Osteocyte (in vitro differentiated cells): ENCODE measurements around the gene ALOX5AP. TPM values are rescaled to one million over a fixed set of nuclear protein-coding genes. Genes with fewer than 3 reads are reported as not detected.

Experiments
- DNase-seq: peaks from one replicate; pipeline ENCODE4 v3.0.0; 2021; ENCODE audit warnings: mixed read lengths; ENCODE audit not compliant: unreplicated experiment; ENCODE audit errors: extremely low spot score
- H3K27ac Mint-ChIP-seq: one replicate; pipeline ENCODE4 v1.8.0; 2021; ENCODE audit warnings: mild to moderate bottlenecking, mixed read lengths; ENCODE audit not compliant: unreplicated experiment
- H3K27me3 Mint-ChIP-seq: one replicate; pipeline ENCODE4 v1.8.0; 2021; ENCODE audit warnings: mixed read lengths; ENCODE audit not compliant: unreplicated experiment
- H3K36me3 Mint-ChIP-seq: one replicate; pipeline ENCODE4 v1.8.0; 2021; ENCODE audit warnings: mixed read lengths; ENCODE audit not compliant: unreplicated experiment
- H3K4me1 Mint-ChIP-seq: one replicate; pipeline ENCODE4 v1.8.0; 2021; ENCODE audit warnings: mixed read lengths; ENCODE audit not compliant: unreplicated experiment
- H3K4me3 Mint-ChIP-seq: one replicate; pipeline ENCODE4 v1.8.0; 2021; ENCODE audit warnings: mild to moderate bottlenecking, moderate library complexity, mixed read lengths; ENCODE audit not compliant: unreplicated experiment
- H3K9me3 Mint-ChIP-seq: one replicate; pipeline ENCODE4 v1.8.0; 2021; ENCODE audit warnings: mixed read lengths; ENCODE audit not compliant: unreplicated experiment
- long read RNA-seq: library from polyadenylated mRNA; unstranded; transcript quantifications from one replicate; pipeline ENCODE4 v2.0.0, GENCODE V29; 2021
- total RNA-seq: library from RNA; stranded (reverse); gene quantifications from 2 replicates; pipeline ENCODE4 v1.2.1, GENCODE V29; 2021
- TF ChIP-seq, protein P1 (sequence below): fragments of 200-600 bp; sonication (generic); IDR thresholded peaks from 2 replicates; pipeline ENCODE4 v1.5.0; 2021; ENCODE audit warnings: antibody characterized with exemption, mild to moderate bottlenecking, moderate library complexity

The ALOX5AP gene
- total RNA-seq = not detected in 2 replicates
- long read RNA-seq = 0 reads

DNA sequence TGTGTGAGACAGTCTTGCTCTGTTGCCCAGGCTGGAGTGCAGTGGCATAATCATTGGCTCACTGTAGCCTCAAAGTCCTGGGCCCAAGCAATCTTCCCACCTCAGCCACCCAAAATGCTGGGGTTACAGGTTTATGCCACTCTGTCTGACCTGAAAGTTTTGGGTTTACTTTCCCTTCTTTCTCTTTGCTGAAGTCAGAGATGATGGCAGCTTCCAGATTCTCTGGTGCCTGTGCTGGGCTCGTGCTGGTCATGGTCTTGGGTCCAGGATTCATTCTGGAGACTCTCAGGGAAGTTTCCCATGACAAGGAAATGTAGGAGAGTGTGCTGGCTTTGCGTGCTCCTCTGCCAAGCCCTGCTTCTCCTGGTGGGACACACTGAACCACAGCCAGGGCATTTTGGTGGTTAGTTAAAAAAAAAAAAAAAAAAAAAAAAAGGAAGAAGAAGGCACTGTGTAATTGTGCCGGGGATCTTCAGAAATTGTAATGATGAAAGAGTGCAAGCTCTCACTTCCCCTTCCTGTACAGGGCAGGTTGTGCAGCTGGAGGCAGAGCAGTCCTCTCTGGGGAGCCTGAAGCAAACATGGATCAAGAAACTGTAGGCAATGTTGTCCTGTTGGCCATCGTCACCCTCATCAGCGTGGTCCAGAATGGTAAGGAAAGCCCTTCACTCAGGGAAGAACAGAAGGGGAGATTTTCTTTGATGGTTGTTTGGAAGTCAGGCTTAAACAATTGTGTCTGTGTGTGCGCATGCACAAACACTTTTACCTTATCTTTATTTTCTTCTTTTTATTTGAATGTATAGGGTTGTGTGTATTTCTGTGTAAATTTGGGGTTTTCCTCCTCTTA lies at the start of gene ALOX5AP:
Gene ALOX5AP (plus strand): TSS at position 519 of the 847 bp plus-strand sequence. CDS start 63 bp downstream, at position 582.
- no peak for DNase-seq
- no peaks in the 10 kb centered on the region for H3K9me3 Mint-ChIP-seq

DNA sequence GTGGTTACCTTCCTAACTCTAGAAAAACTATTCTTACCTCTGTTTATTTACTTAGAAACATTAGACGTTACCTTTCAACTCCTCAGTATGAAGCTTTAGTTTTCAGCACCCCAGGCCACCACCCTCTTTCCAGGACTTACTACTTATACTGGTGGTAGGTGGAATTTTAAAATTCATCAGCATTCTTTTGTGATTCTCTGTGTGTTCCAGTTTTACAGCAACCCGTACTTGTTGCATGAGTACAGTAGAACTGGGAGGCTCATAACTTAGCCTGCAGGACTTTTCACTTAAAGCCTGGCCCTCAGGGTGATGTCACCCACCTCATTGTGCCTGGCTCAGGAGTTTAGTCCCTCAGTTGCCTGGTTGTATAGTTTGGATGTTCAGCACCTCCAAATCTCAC lies 49.4 kb upstream of the ALOX5AP start:
- TF ChIP-seq, protein P1, sequence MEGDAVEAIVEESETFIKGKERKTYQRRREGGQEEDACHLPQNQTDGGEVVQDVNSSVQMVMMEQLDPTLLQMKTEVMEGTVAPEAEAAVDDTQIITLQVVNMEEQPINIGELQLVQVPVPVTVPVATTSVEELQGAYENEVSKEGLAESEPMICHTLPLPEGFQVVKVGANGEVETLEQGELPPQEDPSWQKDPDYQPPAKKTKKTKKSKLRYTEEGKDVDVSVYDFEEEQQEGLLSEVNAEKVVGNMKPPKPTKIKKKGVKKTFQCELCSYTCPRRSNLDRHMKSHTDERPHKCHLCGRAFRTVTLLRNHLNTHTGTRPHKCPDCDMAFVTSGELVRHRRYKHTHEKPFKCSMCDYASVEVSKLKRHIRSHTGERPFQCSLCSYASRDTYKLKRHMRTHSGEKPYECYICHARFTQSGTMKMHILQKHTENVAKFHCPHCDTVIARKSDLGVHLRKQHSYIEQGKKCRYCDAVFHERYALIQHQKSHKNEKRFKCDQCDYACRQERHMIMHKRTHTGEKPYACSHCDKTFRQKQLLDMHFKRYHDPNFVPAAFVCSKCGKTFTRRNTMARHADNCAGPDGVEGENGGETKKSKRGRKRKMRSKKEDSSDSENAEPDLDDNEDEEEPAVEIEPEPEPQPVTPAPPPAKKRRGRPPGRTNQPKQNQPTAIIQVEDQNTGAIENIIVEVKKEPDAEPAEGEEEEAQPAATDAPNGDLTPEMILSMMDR = no peak
- Mint-ChIP-seq H3K27me3 (peaks cover 2% of the 10 kb centered on the region), H3K9me3 (peaks cover 4% of the 10 kb centered on the region), H3K27ac (no peak overlapping the region), H3K36me3 (peaks cover 3% of the 10 kb centered on the region), H3K4me3 (no peak overlapping the region), H3K4me1 (peaks cover 13% of the 10 kb centered on the region)
- DNase-seq = no peak

More for the DNA sequence above, at the start of gene ALOX5AP:
- Mint-ChIP-seq H3K36me3 (no peaks in the 10 kb centered on the region), H3K4me3 (no peak within 1 kb of the TSS), H3K27ac (no peak within 1 kb of the TSS), H3K4me1 (peaks cover 13% of the 10 kb centered on the region), H3K27me3 (peaks cover 13% of the 10 kb centered on the region)
- TF ChIP-seq, protein P1 = no peak

DNA sequence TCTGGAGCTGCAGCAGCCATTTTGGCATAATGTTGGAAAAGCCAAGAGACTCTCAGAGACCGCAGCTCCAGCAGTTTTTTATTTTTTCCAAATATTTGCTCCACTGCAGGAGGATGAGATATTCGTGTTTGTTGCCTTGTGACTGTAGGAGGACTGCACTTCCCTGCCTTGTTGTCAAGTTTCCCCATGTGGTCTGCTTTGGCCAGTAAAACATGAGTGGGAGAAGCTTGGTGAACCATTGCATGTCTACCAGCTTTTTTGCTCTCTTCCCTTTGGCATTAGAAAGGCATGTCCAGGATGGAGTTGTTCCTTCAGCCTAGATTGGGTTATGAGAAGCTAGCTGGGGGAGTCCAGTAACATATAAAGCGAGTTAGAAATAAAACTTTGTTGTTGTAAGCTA lies 47.7 kb upstream of the ALOX5AP start:
- Mint-ChIP-seq H3K4me3 (no peak overlapping the region), H3K27ac (no peak overlapping the region), H3K9me3 (peaks cover 4% of the 10 kb centered on the region), H3K4me1 (peaks cover 13% of the 10 kb centered on the region), H3K36me3 (peaks cover 3% of the 10 kb centered on the region), H3K27me3 (peaks cover 2% of the 10 kb centered on the region)
- TF ChIP-seq, protein P1 = no peak
- no peak for DNase-seq

DNA sequence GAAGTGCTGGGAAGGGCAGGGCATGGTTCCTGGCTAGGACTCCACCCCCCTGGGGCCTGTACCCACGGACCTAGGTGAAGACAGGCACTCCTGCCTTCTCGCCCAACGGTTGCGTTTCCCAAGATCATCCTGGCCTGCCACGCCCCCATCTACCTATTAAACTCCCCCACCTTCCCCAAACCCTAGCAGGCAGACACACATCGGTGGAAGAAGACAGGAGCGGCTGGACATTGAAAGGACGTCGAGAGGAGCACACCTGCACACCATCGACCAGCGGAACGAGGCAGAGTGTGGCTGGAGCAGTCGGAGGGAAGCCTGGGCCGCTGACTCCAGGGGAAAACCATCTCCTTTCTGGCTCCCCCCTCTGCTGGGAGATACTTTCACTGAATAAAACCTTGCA lies 45.6 kb upstream of the ALOX5AP start:
- peaks cover 4% of the 10 kb centered on the region for H3K27me3 Mint-ChIP-seq
- no peak overlapping the region for H3K27ac Mint-ChIP-seq
- no peak overlapping the region for H3K4me3 Mint-ChIP-seq
- no peak for DNase-seq
- TF ChIP-seq, protein P1 = no peak
- H3K4me1 Mint-ChIP-seq = peaks cover 13% of the 10 kb centered on the region
- H3K9me3 Mint-ChIP-seq = peaks cover 4% of the 10 kb centered on the region
- H3K36me3 Mint-ChIP-seq = peaks cover 3% of the 10 kb centered on the region
